Forelimb muscle (tissue), 1 donor: ENCODE results near the gene CLP1. TPM values are rescaled to one million over a fixed set of nuclear protein-coding genes. Genes with fewer than 3 reads are reported as not detected.

Experiments
- DNase-seq: peaks from one replicate; pipeline ENCODE4 v3.0.0-alpha.2; 2013; ENCODE audit warnings: low read depth
- polyA plus RNA-seq: library from polyadenylated mRNA; unstranded; fragments of 120-200 nt; gene quantifications from one replicate; pipeline ENCODE4 v1.2.1, GENCODE V29; 2013; ENCODE audit not compliant: insufficient read length

Gene CLP1
- 8.5 TPM for polyA plus RNA-seq

DNA sequence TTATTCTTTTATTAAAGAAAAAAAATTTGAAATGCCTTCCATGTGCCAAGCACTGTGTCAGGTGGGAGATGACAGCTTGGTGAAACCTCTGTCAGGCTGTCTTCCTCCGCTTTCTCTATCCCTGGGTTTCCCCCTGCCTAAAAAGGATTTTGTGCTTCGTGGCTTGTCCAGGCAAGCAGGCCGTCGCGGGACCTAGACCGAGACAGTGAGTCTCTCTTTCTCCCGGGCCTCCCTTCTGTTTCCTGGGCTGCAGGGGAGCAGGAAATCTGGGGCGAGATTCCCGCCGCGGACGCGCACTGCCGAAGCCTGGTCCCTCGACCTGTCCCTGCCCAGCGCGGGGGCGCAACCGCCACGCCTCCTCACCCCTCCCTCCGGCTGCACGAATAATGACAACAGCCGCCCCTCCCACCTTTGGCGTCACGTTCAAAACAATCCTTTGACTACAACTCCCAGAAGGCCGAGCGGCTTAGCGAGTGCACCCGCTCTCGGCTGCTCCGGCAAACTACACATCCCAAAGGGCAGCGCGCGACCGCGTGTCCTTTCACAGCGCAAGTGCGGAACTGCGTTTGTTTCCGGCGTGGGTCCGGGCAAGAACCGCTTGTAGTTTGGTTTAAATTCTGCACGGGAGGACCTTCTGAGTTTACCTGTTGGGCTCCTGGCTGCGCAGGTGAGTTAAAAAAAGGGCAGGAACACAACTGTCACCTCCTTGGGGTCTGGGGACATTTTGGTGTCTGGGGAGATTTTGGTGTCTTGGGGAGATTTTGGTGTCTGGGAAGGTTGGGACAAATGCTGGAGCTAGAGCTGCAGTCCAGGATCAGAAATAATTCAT is at the start of gene CLP1:
CLP1 (plus strand) TSS at position 569 of the 829 bp plus-strand sequence. CDS start 1,715 bp downstream, outside the sequence.
- DNase-seq, result peak; percentile 99

GRCh38 chr11:57610170-57610569 is 47.4 kb upstream of the CLP1 start:
- DNase-seq, result no peak

- DNase-seq, result no peak
Measured at GRCh38 chr11:57614234-57614772, 43.3 kb upstream of the CLP1 start.

GRCh38 chr11:57615308-57615707 is 42.3 kb upstream of the CLP1 start:
- no peak for DNase-seq

- DNase-seq, result no peak
Measured at GRCh38 chr11:57616595-57616994, 41.0 kb upstream of the CLP1 start.

DNA sequence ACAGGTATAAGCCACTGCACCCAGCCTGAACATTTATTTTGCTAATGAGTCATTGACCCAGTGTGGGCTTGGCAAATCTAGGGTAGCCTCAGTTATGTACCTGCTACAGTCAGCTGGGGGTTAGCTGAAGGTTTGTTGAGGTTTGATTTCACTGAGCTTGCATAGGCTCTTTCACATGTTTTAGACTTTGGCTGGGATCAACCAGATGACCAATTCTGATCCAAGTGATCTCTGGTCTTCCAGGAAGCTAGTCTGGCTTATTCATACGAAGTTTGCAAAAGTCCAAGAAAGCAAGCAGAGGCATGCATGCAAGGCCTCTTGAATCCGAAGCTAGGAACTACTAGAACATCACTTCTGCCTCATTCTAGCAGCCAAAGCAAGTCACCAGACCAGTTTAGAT is 39.1 kb upstream of the CLP1 start:
- DNase-seq, result no peak

- DNase-seq, result no peak
Measured at GRCh38 chr11:57619331-57619730, 38.2 kb upstream of the CLP1 start.

GRCh38 chr11:57620467-57620866 is 37.1 kb upstream of the CLP1 start:
- DNase-seq, result no peak

DNA sequence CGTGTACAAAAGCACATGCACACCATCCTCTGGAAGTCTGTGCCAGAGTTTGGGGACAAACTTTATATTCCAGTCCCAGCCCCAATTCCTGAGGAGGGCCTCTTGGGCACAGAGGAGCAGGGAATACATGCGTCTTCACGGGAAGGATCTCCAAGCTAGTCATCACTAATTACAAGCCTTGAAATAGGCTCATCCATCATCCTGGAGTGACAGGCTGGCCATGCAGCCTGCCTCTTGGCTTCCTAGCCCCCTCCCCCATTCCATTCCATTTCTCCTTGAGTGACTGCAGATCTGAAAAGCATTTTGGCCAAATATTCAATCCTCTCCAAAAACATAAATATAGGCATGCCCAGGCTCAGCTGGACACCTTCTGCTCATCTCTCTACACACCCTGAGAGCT is 35.3 kb upstream of the CLP1 start:
- DNase-seq, result no peak

- DNase-seq, result no peak
Measured at GRCh38 chr11:57624864-57625263, 32.7 kb upstream of the CLP1 start.

DNA sequence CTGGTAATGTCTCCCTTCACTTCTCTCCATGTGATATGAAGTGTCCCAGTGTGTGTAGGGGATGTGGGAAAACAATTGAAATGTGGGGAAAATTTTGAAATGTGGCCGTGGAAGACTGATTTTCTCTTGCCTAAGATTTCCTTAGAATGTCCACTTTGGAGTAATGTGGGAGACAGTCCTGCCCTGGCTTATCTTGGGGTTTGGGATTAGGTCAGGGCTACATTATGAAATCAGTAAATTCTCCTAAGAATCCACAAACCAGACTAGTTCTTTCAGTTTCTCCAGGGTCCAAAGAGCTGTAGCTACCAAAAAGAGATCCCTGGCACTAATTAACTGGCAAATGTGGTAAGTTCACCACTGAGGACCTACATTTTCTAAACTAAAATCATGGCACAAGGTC is 30.7 kb upstream of the CLP1 start:
- no peak for DNase-seq

GRCh38 chr11:57630171-57630570 is 27.4 kb upstream of the CLP1 start:
- DNase-seq, result no peak

DNA sequence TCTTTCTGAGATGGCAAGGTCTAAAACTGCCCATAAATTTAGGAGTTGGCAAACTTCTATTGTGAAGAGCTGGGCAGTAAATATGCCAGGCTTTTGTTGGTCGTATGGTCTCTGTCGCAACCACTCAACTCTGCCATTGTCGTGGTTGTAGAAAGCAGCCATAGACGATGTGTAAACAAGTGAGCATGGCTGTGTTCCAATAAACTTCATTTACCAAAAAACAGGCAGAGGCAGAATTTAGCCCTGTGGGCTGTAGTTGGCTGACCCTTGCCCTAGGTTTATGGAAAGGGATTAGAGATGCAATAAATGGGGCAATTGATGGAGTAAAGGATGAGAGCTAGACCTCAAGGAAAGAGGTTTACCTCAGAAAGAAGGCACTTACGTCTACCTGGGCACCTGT is 25.4 kb upstream of the CLP1 start:
- no peak for DNase-seq

GRCh38 chr11:57633394-57634070 is 24.0 kb upstream of the CLP1 start:
- no peak for DNase-seq

DNA sequence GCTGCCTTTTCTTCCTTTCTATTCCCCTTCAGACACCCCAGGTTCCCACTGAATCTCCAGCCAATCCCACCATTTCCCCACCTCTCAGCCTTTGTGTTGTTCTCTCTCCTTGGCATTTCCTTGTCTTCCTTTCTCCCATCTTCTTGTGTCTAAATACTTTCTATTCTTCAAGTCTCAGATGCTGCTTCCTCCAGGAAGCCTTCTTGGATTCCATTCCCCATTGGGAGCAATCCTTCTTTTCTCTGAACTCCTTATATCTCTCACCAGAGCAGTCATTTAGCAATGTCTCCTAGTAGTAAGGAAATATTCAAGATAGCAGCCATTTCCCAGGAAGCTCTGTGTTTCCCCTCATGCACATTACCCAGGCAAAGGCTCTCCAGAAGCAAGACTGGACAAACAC is 23.3 kb upstream of the CLP1 start:
- DNase-seq, result no peak

GRCh38 chr11:57635246-57635645 is 22.3 kb upstream of the CLP1 start:
- no peak for DNase-seq

DNA sequence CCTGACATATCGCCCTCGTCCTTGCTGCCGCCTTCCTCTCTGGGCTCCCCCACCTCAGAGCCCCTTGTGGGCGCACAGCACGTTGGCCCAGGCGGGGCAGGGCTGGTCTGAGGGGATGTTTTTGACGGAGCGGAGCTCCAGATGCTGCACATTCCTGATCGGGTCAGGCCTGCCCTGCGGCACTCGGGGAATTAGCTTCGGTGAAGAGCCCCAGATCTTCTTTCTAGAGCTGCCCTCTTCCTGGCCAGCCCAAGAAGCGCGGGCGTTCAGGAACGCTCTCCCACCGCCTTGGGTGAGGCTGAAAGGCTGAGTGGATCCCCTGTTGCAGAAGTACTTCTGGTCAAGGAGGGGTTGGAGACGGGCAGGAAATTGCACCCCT is 19.9 kb upstream of the CLP1 start:
- no peak for DNase-seq

DNA sequence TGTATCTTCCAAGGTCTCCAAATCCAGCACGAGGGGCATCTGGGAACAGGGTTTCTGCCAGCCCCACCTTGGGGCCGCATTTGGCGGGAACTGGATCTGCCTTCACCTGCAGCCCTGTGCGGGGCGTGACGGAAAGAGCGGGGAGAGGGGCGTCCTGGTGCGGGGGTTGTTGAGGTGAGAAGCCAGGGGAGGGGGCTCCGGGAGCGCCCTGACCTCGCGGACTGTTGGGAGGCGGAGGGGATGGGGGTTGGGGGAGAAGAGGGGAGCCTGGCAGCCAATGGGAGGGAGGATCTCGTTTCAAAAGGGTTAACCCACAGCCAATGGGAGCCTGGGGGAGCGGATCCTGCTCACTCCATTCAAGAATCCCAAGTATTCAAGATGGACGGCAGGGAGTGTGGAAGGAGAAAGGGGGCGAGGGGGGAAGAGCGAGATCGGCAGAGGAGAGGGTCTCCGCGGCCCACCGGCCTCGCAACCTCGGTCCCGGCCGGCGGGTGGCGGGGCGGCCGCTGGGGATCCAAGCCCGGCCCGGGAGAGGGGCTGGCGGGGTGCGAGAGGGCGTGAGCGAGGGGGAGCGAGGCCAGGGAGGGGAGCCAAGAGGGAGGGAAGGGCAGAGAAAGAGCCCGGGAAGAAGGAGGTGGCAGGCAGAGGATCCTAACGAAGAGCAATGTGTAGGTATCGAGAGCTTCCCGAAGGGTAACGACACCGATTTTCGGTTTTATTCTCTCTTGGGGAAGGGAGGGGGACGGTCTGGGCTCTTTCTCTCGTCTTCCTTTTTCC is 19.4 kb upstream of the CLP1 start:
- no peak for DNase-seq

DNA sequence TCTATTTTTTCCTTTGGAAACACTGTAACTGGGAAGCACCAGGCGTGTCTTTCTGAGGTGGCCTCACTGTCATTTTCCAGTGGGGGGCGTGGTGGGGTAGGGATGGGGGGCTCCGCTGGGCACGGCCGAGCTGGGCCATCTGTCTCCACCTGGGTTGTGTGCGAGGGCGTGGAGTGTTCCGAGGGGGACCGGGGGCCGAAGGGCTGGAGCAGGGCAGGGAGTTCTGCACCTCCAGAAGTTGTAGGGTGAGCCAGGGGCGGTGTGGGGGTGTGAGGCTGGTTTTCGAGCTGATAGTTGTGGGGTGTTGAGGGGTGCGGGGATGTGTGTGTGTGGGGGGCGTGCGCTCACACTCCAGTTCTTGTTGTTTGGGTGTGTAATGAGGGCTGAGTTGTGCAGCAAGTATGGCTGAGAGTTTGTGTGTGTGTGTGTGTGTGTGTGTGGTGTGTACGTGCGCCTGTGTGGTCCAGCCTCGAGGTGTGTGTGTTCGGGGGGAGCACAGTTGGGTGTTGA is 18.7 kb upstream of the CLP1 start:
- no peak for DNase-seq

DNA sequence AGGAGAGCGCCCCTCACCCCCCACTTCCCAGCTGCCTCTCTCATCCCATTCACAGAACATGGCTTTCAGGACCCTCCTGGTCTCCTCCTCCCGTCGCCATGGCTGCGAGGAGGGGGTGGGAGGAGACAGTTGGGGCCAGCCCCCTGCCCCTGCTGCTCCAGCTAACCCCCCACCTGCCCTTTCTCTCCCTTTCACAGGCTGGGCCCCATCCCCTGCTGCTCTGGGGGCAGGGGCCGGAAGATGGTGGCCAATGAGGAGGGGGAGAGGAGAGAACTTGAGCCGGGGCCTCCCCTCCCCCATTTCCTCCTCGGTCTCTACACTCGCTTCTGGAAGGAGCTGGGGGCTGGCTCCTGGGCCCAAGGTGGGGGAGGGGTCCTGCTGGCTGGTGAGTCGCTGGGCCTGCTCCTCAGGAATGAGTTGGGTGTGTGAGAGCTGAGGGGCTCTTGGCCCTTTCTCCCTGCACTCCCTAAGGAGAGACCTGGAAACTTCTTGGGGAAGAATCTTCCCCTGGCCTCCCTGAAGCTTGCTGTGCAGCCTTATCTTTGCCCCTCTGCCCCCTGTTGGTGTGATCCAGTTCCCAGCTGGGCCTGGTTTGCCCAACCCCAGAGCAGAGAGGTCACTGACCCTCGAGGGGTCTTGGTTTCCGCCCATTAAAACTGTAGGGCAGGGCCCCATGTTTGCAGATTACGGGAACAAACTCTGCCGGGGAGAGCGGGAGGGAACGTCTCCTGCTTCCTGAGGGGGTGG is 18.1 kb upstream of the CLP1 start:
- no peak for DNase-seq

- DNase-seq, result no peak
Measured at GRCh38 chr11:57640068-57640800, 17.3 kb upstream of the CLP1 start.
